HL-60/S4 treated with phorbol 12-myristate 13-acetate at 8.2 ng/mL for 4 days and 3 days (cell line): ENCODE results near the gene HDGFL1.

Experiments
- in situ Hi-C: fragments of 300-500 bp; cut with MboI; formaldehyde crosslinking; loops from 2 replicates; pipeline ENCODE4 v1.15.0; 2022; ENCODE audit warnings: low sequenced_read_pairs

Gene HDGFL1

DNA sequence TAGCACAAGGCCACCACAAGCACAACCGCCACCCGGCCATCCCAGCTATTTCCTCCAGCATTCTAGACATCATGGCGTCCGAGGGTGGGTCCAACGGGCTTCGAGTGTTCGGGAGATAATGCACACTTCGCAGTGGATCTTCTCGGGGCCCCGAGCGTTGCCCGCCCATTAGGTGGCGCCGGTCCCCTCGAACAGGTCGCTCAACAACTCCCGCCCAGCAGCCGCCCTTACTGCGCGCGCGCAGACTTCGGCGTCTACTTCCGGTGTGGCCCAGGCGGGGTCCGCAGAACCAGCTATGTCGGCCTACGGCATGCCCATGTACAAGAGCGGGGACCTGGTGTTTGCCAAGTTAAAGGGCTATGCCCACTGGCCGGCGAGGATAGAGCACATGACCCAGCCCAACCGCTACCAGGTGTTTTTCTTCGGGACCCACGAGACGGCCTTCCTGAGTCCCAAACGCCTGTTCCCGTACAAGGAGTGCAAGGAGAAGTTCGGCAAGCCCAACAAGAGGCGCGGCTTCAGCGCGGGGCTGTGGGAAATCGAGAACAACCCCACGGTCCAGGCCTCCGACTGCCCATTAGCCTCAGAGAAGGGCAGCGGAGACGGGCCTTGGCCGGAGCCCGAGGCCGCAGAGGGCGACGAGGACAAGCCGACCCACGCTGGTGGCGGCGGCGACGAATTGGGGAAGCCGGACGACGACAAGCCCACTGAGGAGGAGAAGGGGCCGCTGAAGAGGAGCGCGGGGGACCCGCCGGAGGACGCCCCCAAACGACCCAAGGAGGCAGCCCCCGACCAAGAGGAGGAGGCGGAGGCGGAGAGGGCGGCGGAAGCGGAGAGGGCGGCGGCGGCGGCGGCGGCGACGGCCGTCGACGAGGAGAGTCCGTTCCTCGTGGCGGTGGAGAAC, at the start of gene HDGFL1:
Gene HDGFL1, plus strand, starts transcription at position 286 of the 904 bp plus-strand sequence. Its CDS starts 10 bp downstream, at position 296.
- in situ Hi-C loops: no loop called here

DNA sequence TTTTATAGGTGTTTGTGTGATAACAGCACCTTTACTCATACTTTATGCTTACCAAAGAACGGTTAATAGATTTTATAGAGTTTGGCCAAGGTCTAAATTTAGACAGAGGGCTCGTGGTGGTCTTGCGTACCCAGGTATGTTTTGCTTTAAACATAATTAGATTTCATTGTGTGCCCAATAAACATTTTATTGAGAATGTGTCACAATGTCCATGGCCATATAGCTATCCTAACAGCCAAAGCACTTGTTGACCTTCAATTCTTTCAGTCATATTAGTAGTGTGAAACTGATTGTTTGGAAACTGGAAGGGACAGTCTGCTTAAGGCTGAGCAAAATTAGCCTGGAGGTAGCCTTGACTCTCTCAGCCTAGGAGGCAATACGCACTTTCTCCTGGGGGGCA, 48.3 kb upstream of the HDGFL1 start:
- in situ Hi-C loops: no loop called here

DNA sequence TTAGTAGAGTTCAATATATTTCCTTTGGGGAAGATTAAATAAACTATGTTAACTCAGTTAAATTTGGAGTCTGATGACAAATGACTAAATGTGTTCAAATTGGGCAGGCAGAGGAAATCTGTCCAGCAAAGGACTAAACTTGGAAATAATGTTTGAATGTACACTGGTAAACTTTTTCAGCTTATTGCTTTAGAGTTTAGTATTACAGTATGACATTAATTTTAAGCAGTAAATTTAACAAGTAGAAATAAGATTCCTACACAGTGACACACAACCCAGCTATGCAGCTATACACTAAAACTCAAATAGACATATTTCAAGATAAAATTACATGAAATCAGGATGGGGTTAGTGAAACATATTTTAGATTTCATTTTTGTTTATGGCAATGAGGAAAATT, 42.6 kb upstream of the HDGFL1 start:
- in situ Hi-C loops: no loop called here

DNA sequence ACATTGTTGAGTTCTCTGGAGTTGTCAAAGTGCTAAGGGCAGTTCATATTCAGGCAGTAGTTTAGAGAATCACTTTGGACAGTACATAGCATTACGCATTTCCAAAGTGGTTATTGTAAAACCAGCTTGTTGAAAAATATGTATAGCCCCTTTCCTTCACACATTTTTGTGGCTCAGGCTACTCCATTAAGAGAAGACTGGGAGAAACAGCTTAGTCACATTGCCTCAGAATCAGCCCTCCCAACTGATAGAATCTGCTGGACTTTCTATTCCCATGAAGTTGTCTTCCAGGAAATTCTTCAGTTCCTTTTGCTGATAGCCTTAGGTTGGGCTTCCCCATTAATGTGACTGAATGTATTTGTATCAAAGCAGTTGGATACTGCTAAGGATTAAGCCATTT, 39.5 kb upstream of the HDGFL1 start:
- in situ Hi-C loops: no loop called here

DNA sequence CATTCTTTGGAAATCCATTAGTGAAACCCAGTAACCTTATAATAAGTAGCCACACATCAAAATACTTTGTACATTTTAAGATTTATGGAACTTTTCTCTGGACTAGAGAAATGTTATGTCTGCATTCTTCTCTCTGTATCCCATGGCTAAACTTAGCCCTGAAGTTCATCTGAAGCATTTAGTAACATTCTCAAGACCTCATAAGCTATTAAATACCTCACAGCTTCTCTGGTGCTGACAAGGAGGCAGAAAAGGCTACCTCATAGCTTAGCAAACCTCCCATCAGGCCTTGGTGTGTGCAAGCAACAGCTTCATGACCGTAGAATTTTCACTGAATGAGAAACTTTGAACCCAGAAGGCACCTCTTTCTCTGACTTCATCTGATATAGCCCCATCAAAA, 38.9 kb upstream of the HDGFL1 start:
- in situ Hi-C loops: no loop called here

DNA sequence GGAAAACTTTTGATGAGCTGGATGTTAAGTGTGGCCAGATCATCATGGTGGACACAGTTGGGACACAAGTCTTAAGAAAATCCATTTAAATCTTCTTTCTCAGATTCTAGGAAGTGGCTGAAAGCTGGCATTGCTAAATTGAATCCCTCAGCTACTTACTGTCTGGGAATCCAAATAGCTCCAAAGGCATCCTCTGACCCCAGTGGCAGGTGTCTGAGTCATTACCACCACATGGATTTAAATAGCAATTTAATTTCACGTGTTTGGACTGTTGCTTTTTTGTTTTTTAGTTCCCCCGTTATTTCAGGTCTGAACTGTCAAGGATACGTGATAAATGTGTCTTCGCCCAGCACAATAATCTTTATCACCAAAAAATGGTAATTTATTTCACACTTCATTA, 33.2 kb upstream of the HDGFL1 start:
- in situ Hi-C loops: no loop called here

DNA sequence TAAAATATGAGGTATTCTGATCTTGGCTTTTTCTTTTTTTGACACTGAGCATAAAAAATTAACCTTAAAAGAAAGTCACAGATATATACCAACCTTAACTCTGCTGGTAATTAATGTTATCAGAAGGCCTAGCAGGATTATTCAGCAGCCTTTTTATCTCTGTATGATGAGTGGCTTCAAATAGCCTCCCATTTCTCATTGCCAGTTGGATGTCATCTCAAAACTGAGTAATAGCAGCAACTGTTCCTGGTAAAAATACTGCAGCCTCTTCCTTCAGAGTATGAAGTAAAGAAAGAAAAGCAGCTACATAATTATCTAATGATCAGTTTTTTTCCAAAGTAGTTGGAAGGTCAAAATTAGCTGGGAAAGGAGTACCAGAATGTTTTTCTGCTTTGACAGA, 24.9 kb upstream of the HDGFL1 start:
- in situ Hi-C loops: no loop called here

DNA sequence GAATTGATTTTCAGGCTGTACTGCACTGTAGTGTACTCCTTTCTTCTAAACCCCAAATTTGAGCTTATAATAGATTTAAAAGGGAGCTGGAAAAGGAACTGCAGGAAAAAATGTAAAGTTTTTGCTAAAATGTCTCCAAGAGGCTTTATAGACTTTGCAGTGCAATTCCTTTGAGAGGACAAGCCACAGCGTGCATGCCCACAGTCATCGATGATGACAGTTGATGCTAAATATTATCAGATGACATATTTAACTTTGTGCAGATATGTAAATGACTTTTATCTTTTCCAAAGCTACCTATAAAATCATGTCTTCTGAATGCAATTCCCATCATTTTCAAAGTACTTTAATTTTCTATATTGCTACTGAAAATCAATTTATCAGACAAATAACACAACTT, 24.3 kb upstream of the HDGFL1 start:
- in situ Hi-C loops: no loop called here

DNA sequence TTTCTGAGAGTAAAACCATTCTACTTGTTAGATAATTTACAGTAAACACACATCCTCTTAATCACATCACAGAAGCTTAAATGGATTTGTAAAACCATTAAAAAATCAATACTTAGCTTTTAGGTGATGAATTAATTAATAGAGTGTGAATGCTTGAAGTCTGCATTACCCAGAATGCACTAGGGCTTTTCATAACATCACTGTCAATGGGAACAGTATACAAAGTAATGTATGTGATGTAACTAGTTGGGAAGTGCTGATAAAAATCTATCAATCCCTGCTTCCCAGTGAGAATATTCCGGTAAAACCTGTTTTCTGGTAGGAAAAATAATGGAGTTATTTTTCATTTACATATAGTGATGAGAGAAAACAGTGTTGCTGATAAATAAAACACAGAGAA, 23.1 kb upstream of the HDGFL1 start:
- in situ Hi-C loops: no loop called here

DNA sequence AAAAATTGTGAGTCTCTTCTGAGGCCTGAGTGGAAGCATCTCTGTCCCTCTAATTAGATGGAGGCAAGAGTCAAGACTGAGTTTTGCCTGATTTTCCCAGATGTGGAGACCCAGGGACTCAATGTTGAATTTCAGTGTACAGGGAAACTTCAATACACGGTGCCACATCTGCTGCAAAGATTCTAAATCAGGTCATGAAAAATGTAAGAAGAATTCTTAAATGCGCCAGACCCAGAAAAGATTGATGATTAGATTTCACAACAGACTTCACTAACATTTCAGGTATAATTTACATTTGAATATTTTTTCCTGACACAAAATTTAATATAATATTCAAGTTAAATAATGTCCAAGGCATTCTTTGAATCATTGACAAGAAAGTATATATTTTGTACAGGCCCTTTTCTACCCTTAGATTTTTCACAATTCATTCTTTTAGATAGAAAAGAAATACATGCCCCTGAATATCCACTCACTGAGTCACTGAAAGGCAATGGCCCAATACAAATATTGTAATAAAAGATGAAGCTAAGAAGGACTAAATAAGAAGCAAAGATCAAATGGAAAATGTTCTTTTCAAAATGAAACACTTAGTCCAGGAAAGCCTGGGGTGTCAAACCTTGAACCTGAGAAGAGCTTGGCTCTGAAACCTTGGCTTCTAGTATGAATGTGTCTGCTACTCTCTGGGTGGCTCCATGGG, 18.2 kb upstream of the HDGFL1 start:
- in situ Hi-C loops: no loop called here

DNA sequence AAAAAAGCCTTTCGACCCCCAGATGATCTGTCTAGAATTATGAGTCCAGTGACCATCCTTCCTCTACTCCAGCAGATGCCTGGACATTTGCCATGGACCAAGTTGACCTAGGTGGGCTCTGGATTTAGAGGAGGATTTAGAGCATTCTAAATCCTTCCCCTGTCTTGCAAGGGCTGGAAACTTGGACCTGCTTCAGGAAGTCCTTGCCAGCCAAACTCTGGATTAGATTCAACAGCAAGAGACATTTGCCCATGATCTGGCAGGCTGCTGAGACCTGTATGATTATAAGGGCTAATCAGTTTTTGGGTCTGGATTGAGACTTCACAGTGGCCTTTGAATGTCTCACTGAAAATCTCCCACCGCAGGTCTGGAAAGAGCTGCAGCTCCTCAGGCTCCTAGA, 13.1 kb upstream of the HDGFL1 start:
- in situ Hi-C loops: no loop called here

DNA sequence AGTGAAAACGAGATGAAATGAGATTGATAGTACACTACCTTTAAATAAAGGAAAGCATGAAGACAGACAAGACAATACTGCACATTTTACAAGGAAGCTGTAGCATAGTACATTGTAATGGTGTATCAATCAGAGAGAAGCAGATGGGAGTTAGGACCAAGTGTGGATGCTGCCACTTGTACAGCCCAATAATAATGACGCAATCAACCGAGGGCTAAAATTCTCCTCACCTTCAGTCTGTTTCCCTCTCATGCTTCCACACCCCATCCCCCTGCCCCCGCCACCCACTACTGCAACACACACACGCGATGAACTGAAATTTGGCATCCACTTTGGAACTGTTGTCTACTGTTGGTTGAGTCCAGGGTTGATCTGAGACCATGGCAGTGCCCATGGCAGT, 12.4 kb upstream of the HDGFL1 start:
- in situ Hi-C loops: no loop called here

DNA sequence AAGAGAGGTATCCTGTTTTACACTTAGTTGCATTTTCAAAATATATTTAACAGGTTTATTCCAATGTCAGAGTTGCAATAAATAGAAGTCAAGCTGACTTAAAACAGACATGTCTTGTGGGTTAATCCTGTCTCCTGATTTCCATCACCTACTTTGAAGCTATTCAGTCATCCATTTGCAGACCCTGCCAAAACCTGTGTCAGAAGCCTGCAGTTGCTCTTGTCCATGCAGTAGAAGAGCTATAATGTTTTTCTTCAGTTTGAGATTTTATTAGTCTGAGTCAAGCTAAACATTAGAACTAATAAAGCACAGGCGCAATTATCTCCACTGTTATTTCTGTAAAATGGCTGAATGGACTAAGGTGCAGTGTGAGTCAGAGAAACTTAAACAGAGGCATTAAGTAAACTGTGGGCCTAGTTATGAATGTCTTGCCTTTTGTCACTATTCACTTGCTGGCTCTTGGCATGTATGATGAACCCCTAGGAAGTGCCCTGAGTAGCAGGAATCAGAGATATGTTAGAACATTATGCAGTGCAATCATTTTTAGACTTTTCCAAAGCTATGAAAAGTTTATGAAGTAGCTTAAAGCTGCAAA, 11.0 kb upstream of the HDGFL1 start:
- in situ Hi-C loops: no loop called here

DNA sequence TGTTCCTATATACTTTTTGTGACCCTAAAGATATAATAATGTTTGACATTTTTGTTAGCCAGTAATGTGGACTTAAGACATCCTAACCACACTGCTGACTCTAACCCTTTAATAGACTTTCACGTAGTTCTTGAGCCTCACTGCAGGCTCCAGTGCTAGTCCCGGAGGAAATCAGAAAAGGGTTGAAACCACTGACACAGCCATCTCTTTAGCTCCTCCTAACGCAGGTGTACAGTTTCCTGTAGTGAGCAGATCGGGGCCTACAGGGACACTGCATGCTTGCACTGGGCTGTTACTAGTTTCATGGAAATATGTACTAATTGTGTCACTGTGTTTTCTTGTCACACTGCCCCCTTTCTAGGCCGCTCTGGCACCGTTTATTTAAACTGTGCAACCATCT, 512 bp upstream of the HDGFL1 start:
- in situ Hi-C loops: no loop called here

DNA sequence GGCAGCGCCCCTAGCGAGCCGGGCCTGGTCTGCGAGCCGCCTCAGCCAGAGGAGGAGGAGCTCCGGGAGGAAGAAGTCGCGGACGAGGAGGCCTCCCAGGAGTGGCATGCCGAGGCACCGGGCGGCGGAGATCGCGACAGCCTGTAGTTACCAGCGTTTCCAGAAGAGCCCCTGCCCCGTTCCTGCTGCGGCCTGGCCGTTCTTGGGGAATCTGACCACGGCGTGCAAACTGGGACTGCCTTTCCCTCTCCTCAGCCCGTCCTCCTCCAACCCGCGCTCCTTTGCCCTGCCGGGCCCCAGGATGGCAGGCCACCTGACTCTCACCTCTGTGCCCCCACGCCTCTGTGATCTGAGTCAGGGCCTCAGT, 802 bp downstream of the HDGFL1 start:
- in situ Hi-C loops: no loop called here

DNA sequence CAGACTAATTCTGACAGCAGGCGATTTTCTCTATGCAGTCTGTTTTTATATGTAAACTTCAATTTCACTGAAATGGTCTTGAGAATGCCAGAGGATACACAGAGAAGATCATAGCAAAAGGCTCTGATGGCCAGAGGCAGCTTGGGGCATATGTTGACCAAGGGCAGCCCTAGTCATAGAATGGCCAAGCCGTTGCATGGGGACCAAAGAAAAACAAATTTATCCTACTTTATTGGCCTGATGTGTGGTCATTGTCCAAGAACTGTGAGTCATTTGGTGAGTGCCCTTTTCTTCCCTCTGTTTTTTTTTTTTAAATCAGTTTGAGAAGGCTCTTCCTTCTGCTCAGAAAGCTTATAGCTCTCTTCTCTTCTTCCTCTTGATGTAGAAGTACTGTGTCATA, 5.8 kb downstream of the HDGFL1 start:
- in situ Hi-C loops: no loop called here

DNA sequence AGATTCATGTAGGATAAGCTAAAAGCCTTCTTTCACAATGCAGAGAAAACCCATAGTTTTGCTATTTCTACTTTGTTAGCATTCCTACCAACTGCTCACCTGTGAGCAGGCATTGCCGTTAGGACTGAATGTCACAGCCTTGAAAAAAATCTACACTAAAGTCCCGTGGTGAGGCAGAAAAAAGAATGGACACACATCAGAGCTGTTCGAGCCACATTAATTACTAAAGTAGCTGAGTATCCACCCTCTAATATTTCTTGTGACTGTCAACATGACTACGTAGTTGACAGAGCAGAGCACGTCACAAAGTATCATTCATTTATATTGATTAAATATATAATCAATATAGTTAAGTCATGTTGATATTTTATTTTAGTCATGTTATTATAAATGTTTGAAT, 10.1 kb downstream of the HDGFL1 start:
- in situ Hi-C loops: no loop called here

DNA sequence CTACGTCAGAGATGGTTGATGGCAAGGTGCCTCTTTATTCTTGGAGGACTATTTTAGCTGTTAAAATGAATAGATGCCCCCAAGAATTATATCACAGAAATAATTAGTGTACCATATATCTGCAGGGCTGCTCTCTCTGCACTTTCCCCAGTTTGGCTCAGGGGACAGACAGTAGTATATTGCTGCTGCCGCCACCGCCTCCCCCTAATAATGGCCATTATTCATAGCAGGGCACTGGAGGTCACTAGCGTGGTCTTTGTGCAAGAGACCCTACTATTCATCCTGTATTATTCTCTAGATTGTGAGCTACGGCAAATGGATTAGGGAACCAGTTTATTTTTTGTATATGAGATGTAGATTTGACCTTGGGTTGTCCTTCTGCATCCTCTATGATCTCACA, 11.0 kb downstream of the HDGFL1 start:
- in situ Hi-C loops: no loop called here

DNA sequence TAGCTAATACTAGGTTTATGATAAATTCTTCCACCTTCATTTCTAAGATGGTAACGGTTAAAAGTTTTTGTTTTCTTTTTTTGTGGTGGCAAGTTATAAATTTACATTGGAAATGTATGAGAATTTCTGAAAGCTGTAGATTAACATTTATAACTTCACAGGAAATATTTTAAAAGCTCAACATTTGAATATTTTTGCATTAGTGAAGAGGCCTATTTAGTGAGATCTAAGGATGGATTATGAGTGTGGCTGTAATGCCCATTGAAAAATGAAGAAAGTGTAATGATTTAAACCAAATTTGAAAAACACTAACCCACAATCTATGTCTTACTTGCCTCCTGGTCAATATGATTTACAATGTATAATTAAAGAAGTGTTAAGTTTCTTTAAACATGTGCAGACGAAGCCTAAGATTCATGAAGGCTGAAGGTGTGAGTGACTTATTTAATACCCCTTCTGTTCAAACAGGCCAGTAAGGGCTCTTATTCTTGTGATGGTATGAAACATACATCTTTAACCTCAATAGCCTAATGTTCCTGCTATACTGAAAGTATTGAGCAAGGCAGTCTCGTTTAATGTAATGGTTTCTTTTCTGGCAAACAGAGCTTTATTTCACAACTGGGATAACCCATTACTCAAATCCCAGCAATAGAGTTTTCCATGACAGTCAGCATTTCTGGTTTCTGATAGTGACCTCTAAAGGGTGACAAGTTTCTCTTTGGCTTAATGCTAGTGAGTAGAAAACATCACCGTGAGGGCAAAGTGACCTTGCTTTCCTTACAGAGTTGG, 13.2 kb downstream of the HDGFL1 start:
- in situ Hi-C loops: no loop called here

DNA sequence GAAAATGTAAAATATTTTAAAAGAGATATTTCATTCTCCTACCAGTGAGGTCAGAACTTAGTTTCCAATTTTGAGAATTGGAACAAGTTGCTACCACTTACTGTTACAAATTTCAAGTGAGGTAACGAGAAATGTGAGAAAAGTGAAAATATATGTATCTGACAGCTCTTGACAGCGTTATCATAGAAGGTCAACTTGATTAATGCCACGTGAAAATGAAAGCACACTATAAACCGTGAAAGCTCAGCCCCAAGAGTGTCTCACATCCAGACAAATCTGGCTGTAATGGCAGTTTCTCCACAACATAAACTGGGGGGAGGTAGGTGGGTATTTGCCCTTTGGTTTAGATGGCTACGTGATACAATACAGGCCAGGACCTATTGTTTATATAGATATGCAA, 13.9 kb downstream of the HDGFL1 start:
- in situ Hi-C loops: no loop called here

DNA sequence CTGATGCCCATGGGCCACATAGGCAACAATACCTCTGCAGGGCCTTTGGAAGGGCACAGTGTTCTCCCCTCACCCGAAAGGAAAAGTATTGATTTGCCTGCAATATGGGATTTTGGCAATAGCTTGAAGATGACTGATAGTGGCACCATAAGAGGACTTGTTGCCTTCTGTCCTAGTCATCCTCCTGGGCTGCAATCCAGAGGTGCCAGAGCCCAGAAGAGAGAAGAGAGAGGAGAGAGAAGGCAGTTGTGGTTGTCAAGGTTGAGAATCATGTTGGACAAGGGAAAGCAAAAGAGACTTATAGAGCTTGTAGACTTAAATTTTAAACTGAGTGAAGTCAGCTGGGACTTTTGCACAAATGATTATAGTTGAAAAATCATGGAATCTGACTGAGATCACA, 14.6 kb downstream of the HDGFL1 start:
- in situ Hi-C loops: no loop called here
